GM18499 (cell line): ENCODE measurements around the gene SLK.

Experiments used
- ATAC-seq: cut with Tn5 transposase; IDR thresholded peaks from one replicate; pipeline ENCODE4 v1.9.1; 2021; ENCODE audit warnings: moderate number of reproducible peaks; ENCODE audit not compliant: insufficient read depth, unreplicated experiment

Gene SLK

GRCh38 chr10:103985726-103986125 is 18.8 kb downstream of the SLK start:
- ATAC-seq: no peak

DNA sequence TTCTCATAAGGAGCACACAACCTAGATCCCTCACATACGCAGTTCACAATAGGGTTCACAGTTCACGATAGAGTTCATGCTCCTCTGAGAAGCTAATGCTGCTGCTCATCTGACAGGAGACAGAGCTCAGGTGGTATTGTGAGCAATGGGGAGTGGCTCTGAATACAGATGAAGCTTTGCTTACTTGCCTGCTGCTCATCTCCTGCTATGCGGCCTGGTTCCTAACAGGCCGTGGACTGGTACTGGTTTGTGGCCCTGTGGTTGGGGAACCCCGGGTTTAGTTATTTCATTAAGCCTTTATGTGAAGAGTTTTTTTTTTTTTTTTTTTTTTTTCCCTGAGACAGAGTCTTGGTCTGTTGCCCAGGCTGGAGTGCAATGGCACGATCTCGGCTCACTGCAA is 19.4 kb downstream of the SLK start:
- ATAC-seq: no peak

DNA sequence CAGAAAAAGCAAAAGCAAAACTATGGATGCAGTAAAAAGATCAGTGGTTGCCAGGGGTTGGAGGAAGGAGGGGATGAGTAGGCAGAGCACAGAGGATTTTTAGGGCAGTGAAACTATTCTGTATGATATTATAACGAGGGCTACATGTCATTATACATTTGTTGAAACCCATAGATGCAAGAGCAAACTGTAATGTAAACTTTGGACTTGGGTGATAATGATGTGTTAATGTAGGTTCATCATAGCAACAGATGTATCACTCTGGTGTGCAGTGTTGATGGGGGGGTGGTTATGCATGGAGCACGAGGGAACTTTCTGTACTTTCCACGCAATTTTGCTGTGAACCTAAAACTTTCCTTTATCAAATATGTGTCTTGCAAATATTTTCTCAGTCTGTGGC is 23.2 kb downstream of the SLK start:
- no peak for ATAC-seq

GRCh38 chr10:103990531-103990930 is 23.6 kb downstream of the SLK start:
- ATAC-seq: no peak

GRCh38 chr10:103991393-103992128 is 24.6 kb downstream of the SLK start:
- no peak for ATAC-seq

DNA sequence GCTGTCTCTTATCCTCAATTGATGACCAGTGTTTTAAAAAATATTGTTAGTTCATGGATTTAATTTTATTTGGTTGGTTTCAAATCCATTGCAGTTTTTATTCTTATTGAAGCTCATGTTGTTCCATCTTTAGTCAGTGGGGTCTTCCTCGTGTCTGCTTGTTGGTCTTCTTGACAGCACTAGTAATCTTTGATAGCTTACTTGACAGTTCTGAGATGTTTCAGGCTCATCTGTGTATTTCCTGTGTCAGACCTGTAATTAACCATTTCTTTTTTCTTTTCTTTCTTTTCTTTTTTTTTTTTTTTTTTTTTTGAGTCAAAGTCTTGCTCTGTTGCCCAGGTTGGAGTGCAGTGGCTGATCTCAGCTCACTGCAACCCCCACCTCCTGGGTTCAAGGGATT is 28.2 kb downstream of the SLK start:
- no peak for ATAC-seq

GRCh38 chr10:103998805-103999204 is 31.9 kb downstream of the SLK start:
- no peak for ATAC-seq

DNA sequence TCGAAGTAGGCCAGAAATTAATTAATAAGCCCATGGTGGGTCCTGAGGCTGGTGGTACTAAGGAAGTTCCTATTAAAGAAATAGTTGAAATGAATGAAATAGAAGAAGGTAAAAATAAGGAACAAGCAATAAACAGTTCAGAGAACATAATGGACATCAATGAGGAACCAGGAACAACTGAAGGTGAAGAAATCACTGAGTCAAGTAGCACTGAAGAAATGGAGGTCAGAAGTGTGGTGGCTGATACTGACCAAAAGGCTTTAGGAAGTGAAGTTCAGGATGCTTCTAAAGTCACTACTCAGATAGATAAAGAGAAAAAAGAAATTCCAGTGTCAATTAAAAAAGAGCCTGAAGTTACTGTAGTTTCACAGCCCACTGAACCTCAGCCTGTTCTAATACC is 36.0 kb downstream of the SLK start:
- no peak for ATAC-seq

DNA sequence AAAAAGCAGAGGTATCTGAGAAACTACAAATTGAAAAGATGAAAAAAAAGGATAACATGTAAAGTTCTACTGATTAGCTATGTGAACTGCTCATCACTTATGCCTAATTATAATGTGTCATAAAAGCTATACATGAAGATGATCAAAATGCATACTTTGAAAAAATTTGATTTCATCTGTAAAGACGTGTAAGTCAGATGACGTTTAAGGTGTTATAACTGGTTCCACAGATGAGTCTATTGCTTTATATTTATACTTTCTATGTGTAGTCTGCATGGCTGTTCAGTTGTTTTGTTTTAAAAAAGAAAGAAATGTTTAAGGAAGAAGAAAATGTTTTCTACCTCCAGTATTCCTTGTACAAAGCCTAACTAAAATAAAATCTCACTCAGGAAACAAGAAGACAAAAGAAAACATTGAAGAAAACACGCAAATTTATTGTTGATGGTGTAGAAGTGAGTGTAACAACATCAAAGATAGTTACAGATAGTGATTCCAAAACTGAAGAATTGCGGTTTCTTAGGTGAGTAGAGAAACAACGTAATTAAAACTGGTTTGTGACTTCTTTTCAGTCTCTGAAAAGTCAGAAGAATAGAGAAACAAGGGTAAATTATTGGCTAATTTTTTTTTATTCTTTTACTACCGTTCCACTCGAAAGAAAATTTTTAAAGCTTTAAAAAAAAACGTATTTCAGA is 38.4 kb downstream of the SLK start:
- ATAC-seq: no peak

- no peak for ATAC-seq
Observed at GRCh38 chr10:104011904-104012303, 45.0 kb downstream of the SLK start.

- ATAC-seq: no peak
Observed at GRCh38 chr10:104013489-104013888, 46.5 kb downstream of the SLK start.

DNA sequence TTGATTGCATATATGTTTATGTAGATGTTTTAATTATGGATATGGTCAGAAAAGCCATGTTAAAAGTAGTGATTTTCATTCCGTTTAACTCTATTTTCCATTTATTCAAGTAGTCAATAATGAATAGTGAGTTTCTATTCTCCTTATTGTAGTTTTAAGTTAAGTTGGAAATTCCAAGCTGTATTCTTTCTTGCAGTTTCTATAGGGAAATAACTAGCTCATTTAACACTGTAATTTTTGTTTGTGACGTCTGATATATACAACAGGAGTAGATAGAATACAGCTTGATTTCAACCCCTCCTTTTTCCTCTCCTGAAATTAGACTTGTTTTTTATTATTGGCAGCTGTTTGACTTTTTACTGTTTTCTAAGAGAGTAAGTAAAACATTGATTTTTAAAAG is 47.2 kb downstream of the SLK start:
- no peak for ATAC-seq

DNA sequence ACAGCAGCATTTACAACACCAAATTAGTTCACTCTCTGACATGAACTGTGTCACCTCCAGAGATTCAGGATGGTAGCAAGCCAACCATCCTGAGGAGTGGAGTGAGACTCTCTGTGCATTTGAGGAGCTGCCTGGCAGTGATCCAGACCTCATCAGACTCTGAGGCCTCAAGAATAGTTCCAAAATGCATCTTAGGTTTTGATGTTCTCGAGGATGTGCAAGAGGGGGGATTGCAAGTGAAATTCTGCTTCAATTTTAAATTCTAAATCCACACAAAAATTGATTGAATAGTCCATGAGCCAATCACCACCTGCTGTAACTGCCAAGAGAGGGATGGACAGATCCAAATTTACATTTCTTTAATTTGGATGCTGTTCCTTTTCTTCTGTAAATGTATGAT is 49.7 kb downstream of the SLK start:
- ATAC-seq: no peak

DNA sequence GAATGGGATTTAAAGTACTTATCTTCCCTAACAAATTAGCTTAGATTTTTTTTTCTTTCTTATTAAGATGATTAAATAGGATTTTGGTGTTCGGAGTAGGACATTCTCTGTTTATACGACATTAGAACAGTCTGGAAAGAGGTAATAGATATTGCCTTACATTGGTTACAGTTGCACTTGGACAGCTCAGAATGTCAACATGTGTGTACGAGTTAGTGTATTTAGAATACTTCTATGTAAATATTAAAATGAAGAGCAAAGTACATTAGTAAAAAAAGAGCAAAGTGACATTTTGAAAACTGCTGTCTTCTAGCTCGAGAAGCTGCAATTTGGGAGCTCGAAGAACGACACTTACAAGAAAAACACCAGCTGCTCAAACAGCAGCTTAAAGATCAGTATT is 51.5 kb downstream of the SLK start:
- ATAC-seq: no peak

DNA sequence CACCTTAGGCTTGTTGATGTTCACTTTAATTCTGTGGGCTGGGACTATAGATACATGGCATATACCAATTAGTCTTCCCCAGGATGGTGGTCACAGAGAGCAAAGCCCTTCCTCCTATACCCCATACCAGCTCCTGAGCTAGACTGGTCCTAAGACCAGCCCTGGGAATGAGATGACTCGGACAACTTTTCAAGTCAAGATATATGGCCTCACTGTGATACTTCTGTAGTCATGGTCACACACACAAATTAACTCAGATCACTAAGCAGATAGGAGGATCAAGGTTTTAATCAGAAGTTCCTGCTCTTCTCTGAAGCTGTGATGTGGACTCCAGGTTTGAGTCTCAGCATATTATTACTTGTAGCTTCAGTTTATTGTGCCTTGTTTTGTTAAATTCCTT is 53.1 kb downstream of the SLK start:
- ATAC-seq: no peak

- ATAC-seq: no peak
Observed at GRCh38 chr10:104021246-104021645, 54.3 kb downstream of the SLK start.

DNA sequence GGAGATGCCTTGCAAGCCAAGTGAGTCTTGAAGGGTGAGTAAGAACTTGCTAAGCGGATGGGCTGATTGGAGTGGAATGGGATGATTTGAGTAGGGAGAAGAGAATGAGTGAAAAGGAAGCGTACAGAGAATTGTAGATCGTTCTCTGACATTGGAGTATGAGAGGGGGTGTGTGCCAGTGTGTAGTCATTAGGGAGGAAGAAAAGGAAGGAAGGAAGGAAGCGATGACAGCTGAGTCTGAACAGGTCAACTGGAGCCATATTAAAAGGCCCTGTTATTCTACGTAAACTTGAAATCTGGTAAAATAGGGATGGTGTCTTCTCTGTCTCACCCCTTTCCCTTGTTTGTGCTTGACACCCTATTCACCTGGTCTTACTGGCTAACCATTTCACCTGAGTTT is 55.1 kb downstream of the SLK start:
- no peak for ATAC-seq

GRCh38 chr10:104025524-104025923 is 58.6 kb downstream of the SLK start:
- ATAC-seq: no peak

GRCh38 chr10:104026762-104027161 is 59.8 kb downstream of the SLK start:
- ATAC-seq: no peak

- ATAC-seq: no peak
Observed at GRCh38 chr10:104028146-104028545, 61.2 kb downstream of the SLK start.

GRCh38 chr10:104028823-104029520 is 62.0 kb downstream of the SLK start:
- no peak for ATAC-seq

DNA sequence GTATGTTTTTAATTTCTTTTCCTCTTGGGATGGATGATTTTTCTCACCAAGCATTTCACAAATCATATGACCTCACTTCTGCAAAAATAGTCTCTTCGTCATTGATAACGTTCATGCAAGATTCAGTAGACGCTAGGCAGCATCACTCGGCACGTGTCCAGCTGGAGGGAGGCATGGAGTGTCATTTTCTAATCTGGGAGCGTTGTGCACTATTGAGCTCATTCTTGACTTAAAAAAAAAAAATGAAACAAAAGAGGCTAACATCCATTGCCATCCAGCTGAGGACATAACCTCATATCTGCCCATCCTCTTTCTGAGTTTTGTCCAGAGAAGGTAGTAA is 62.6 kb downstream of the SLK start:
- no peak for ATAC-seq
